Stimulated activated CD4-positive, alpha-beta T cell treated with anti-CD3 and anti-CD28 coated beads, Interleukin-12 subunit alpha, Interleukin-12 subunit beta, amount 100 ng/mL, for 4 hours (primary cell): ENCODE results near the gene MRPL52.
"Not testable (repeated sequence)": the region's sequence is repeated elsewhere in the genome, so short reads cannot be mapped to it uniquely, and the experiment has no call there.

Experiments used
- DNase-seq: peaks from one replicate; pipeline ENCODE4 v3.0.0-alpha.2; 2020

Gene MRPL52

DNA sequence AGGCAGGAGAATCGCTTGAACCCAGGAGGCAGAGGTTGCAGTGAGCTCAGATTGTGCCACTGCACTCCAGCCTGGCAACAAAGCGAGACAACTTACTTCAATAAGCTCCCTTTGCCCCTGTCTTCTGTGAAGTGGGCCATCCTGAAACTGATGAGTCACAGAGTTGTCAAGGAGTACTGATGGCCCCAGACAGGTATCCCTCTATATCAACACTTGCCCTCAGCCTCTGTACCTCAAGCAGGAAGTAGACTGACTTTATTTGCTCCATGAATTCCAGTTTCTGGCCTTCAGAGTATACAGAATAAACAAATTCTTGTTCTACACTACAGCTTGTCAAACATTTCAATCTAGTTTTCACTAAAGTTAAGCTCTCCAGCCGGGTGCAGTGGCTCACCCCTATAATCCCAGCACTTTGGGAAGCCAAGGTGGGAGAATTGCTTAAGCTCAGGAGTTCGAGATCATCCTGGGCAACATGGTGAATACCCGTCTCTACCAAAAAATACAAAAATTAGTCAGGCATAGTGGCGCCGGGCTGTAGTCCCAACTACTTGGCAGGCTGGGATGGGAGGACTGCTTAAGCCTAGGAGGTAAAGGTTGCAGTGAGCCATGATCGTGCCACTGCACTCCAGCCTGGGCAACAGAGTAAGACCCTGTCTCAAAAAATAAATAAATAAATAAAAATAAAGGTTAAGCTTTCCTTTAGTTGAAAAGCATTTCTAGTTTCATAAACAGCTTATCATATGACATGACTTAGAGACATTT lies 25.5 kb downstream of the MRPL52 start:
- DNase-seq, result no peak

DNA sequence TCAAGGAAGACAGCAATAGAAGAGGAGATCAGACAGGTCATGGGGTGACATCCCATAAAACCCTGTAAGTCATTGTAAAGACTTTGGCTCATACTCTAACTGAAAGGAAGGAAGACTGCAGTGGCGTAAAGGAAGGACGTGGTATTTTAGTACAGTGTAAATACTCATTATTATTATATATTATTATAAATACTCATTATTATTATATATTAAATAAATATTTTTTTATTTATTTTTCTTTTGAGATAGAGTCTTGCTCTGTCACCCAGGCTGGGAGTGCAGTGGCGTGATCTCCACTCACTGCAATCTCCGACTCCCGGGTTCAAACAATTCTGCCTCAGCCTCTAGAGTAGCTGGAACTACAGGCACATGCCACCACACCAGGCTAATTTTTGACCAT lies 26.7 kb downstream of the MRPL52 start:
- DNase-seq, result no peak

GRCh38 chr14:22860377-22860776 lies 30.7 kb downstream of the MRPL52 start:
- DNase-seq, result not testable (repeated sequence)

DNA sequence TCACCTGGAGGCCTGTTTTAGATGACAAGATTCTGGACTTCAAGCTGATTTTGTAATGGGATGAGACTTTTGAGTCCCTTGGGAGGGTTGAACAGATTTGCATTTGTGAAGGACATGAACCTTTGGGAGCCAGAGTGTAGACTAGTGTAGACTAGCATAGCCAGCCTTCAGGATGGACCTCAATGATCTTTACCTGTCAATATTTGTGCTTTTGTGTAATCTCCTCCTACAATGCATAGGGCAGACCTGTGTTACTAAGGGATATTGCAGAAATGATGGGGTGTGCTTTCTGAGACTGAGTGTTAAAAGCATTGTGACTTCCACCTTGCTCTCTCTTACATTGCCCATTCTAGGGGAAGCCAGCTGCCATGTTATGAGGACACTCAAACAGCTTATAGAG lies 32.0 kb downstream of the MRPL52 start:
- no peak for DNase-seq

GRCh38 chr14:22864979-22865378 lies 35.3 kb downstream of the MRPL52 start:
- DNase-seq, result no peak

- no peak for DNase-seq
These were observed 36.0 kb downstream of the MRPL52 start for GRCh38 chr14:22865424-22866405.

DNA sequence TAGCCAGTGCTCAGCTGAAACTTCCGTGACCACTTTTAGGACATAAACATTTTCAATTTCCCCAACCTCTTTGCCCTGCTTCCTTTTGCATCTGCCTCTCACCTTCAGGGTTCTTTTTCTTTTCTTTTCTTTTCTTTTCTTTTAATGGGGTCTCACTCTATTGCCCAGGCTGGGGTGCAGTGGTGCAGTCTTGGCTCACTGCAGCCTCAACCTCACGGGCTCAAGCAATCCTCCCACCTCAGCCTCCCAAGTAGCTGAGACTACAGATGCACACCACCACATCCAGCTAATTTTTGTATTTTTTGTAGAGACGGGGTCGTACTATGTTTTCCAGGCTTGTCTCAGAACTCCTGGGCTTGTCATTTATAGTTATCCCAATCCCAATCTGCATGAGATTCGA lies 37.2 kb downstream of the MRPL52 start:
- no peak for DNase-seq

- no peak for DNase-seq
These were observed 41.1 kb downstream of the MRPL52 start for GRCh38 chr14:22870811-22871223.

- DNase-seq, result peak; percentile 75
These were observed 41.7 kb downstream of the MRPL52 start, which contains the start of gene LRP10 for GRCh38 chr14:22871224-22872032. Gene LRP10, plus strand, starts transcription at chr14:22871740. Its CDS starts 564 bp downstream, at chr14:22872304.

DNA sequence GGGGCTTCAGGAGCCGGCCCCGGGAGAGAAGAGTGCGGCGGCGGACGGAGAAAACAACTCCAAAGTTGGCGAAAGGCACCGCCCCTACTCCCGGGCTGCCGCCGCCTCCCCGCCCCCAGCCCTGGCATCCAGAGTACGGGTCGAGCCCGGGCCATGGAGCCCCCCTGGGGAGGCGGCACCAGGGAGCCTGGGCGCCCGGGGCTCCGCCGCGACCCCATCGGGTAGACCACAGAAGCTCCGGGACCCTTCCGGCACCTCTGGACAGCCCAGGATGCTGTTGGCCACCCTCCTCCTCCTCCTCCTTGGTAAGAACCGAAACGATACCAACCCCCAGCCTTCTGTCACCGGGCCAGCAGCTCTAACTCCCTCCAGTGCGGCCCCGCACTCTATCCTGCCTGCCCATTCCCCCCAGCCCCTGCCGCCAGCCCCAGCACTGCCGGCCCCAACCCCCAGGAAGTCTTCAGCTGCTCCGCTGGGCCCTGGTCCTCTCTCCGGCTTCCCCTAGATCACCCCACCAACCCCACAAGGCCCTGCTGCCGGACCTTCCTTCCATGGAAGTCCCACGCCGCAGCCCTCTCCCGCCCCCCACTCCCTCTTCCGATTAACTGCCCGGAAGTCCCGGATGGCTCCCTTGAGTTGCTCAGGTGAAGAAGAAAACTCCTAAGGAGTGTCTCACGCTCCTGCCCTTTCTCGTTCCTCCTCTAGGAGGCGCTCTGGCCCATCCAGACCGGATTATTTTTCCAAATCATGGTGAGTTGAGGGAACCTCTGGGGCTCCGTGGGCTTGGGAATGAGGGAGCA lies 42.5 kb downstream of the MRPL52 start:
- DNase-seq, result peak; percentile 66

DNA sequence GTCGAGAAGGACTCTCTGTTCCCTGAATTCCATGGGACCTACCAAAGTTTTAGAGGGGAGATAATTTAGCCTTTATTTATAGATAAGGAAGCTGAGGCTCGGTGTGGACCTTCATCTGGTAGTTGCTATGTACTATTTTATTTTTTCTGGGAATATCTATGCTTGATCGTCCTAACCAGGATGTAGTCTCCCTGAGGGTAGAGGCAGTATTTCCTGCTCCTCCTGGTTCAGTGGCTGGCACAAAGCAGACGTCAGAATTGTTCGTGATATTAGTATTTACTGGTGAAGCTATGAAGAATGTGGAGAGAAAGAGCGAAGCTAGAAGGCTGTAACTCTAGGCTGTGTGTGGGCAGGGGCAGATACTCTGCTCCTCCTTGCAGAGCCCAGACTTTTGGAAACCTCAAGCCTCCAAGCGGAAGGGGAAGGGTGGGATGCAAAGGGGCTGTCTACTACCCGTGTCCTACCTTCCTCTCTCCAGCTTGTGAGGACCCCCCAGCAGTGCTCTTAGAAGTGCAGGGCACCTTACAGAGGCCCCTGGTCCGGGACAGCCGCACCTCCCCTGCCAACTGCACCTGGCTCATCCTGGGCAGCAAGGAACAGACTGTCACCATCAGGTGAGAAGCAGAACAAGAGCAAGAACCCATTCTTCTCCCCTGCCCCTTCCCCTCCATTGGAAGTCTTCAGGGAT lies 43.3 kb downstream of the MRPL52 start:
- no peak for DNase-seq

DNA sequence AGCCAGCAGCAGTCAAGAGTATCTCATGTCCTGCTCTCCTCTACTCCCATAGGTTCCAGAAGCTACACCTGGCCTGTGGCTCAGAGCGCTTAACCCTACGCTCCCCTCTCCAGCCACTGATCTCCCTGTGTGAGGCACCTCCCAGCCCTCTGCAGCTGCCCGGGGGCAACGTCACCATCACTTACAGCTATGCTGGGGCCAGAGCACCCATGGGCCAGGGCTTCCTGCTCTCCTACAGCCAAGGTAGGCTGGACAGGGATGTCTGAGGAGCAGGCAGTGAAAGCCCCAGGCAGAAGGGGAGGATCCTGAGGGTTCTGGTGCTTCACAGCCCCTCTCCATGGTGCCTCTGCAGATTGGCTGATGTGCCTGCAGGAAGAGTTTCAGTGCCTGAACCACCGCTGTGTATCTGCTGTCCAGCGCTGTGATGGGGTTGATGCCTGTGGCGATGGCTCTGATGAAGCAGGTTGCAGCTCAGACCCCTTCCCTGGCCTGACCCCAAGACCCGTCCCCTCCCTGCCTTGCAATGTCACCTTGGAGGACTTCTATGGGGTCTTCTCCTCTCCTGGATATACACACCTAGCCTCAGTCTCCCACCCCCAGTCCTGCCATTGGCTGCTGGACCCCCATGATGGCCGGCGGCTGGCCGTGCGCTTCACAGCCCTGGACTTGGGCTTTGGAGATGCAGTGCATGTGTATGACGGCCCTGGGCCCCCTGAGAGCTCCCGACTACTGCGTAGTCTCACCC lies 45.5 kb downstream of the MRPL52 start:
- DNase-seq, result no peak

GRCh38 chr14:22875748-22876319 lies 46.1 kb downstream of the MRPL52 start:
- DNase-seq, result no peak

DNA sequence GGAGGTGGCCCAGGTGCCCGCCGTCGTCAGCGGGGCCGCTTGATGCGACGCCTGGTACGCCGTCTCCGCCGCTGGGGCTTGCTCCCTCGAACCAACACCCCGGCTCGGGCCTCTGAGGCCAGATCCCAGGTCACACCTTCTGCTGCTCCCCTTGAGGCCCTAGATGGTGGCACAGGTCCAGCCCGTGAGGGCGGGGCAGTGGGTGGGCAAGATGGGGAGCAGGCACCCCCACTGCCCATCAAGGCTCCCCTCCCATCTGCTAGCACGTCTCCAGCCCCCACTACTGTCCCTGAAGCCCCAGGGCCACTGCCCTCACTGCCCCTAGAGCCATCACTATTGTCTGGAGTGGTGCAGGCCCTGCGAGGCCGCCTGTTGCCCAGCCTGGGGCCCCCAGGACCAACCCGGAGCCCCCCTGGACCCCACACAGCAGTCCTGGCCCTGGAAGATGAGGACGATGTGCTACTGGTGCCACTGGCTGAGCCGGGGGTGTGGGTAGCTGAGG lies 47.4 kb downstream of the MRPL52 start:
- DNase-seq, result no peak

DNA sequence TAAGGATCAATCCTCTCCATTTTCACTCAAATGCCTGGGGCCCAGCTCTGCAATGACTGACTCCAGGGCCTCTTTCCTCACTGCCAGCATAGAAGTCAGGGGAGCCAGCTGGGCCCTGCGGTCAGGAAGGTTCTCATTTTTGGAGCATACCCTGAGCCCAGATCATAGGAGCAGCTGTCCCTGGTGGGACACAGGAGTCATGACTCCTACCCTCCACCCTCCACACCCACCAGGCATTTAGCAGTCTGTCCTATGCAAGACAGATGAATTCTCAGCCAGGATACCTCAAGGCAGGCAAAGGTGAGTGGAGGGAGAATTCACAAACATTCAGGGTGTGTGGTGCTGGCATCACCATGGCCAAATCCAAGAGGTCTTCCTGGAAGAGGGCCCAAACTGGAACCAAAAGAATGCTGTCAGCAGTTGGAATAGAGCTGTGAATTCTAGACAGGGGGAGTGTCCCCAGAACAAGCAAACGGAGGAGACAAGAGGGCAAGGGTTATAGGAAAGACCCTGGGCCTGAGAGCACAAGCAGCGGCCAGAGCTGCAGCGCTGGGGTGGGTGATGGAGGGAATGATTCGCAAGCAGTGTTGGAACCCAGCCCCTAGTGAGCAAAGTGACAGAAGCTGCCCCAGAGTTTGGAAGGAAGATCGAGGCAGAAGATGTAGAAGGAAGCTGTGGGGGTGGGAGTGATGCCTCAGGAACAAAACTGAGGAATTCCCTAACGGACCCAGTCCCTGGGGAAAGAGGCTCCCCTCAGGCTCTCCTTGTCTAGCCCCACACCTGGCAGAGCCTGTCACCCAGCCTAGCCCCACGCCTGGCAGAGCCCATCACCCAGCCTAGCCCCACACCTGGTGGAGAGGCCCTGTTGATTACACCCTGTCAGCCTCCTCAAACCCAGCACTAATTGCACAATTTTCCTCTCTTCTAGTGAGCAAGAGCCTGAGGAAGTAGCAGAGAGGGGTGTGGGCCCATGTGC lies 48.9 kb downstream of the MRPL52 start:
- DNase-seq, result no peak

- DNase-seq, result no peak
These were observed 52.4 kb downstream of the MRPL52 start for GRCh38 chr14:22882064-22882463.

DNA sequence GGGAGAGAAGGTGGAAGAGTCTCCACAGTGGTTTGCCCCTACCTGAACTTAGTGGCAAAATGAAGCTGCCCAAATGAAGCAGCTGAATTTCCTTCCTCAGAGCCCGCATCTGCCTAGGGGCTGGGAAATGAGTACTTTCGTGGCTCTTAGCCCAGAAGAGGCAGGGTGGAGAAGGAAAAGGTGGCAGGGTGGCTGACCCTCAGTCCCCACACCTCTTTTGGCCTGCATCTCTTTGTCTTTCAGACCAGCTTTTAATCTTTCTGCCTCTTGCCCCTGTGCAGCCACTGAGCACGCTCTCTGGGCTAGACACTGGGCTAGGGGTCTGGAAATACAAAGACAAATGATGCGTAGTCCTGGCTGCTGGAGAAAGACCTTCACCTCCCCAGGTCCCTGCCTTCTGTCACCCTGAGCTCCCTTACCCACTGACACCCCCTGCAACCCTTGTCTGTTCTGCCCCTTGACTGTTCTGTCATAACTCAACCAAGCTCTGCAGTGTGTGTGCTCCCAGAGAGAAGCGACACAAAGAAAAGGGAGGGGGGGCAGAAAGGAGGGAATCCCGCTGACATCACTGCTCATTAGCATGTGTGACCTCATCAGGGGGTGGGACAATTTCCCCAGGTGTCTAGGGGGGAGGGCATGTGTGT lies 53.0 kb downstream of the MRPL52 start:
- DNase-seq, result no peak
